ENCODE data around the gene TNNI3K. TPM values are rescaled to one million over a fixed set of nuclear protein-coding genes. Genes with fewer than 3 reads are reported as not detected.

Gene TNNI3K
- total and polyA plus RNA-seq, 4 donors = 0.41 to 1.4 TPM; not detected in 2

GRCh38 chr1:74415935-74416334 is 180.7 kb downstream of the TNNI3K start:
- Histone ChIP-seq H3K4me3 (no peak overlapping the region), H3K9ac (ENCODE audit: insufficient read depth in 1 of 2, low read length in 2 of 2) (no peak overlapping the region)
- TF ChIP-seq, protein P1, sequence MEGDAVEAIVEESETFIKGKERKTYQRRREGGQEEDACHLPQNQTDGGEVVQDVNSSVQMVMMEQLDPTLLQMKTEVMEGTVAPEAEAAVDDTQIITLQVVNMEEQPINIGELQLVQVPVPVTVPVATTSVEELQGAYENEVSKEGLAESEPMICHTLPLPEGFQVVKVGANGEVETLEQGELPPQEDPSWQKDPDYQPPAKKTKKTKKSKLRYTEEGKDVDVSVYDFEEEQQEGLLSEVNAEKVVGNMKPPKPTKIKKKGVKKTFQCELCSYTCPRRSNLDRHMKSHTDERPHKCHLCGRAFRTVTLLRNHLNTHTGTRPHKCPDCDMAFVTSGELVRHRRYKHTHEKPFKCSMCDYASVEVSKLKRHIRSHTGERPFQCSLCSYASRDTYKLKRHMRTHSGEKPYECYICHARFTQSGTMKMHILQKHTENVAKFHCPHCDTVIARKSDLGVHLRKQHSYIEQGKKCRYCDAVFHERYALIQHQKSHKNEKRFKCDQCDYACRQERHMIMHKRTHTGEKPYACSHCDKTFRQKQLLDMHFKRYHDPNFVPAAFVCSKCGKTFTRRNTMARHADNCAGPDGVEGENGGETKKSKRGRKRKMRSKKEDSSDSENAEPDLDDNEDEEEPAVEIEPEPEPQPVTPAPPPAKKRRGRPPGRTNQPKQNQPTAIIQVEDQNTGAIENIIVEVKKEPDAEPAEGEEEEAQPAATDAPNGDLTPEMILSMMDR (IDR thresholded peaks at IDR 0.05; ENCODE audit: control extremely low read depth, extremely low read depth) = no peak

GRCh38 chr1:74419611-74420010 is 184.4 kb downstream of the TNNI3K start:
- H3K36me3 ChIP-seq (ENCODE audit: control insufficient read depth in 4 of 4, insufficient read depth in 4 of 4, low read length in 4 of 4) = no peaks in the 10 kb centered on the region
- no peaks in the 10 kb centered on the region for H3K9me3 ChIP-seq (ENCODE audit: control insufficient read depth in 4 of 4, insufficient read depth in 3 of 4, low read length in 3 of 4)

More at GRCh38 chr1:74415935-74416334, 180.7 kb downstream of the TNNI3K start:
- H3K27ac ChIP-seq (ENCODE audit: low read depth in 1 of 2, low read length in 1 of 2) = peak overlapping the region in 1 of 2 donors; percentile 78
- 82 to 88% methylated on average over 5 of the region's 5 CpGs for WGBS, 2 donors
- no peak for DNase-seq
- no peak for ATAC-seq (ENCODE audit: insufficient read depth, low FRiP score)
- no peaks in the 10 kb centered on the region for H3K36me3 ChIP-seq (ENCODE audit: control insufficient read depth in 4 of 4, insufficient read depth in 4 of 4, low read length in 4 of 4)
- H3K9me3 ChIP-seq (ENCODE audit: control insufficient read depth in 4 of 4, insufficient read depth in 3 of 4, low read length in 3 of 4) = no peaks in the 10 kb centered on the region
- H3K4me1 ChIP-seq (ENCODE audit: control insufficient read depth in 5 of 5, insufficient read depth in 5 of 5, low read length in 5 of 5) = peaks cover 0 to 6% (median 0%) of the 10 kb centered on the region in 5 donors
- H3K27me3 ChIP-seq (ENCODE audit: control insufficient read depth in 3 of 3, insufficient read depth in 3 of 3, low read length in 2 of 3) = no peaks in the 10 kb centered on the region

DNA sequence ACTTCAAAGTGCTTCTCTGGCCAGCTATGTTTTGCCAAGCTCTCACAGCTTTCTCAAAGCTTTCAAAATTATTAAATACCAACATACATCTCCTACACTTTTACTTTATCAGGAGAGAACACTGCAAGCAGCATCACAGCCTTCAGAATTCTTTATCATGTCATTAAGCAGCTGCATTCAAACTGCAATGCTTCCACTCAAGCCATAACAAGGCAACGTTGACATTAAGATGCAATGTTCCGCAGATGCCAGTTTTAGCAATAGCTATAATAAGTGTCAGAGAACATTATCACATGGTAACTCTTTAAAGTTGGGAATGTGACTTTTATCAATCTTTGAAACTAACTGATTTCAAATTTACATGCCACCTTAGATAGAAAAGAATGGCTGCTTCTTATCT is 185.3 kb downstream of the TNNI3K start:
- WGBS, 2 donors = 56 to 66% methylated on average over 2 of the region's 2 CpGs
- Histone ChIP-seq H3K36me3 (ENCODE audit: control insufficient read depth in 4 of 4, insufficient read depth in 4 of 4, low read length in 4 of 4) (no peaks in the 10 kb centered on the region), H3K4me1 (ENCODE audit: control insufficient read depth in 5 of 5, insufficient read depth in 5 of 5, low read length in 5 of 5) (peaks cover 0 to 12% (median 0%) of the 10 kb centered on the region in 5 donors), H3K4me3 (no peak overlapping the region), H3K27me3 (ENCODE audit: control insufficient read depth in 3 of 3, insufficient read depth in 3 of 3, low read length in 2 of 3) (no peaks in the 10 kb centered on the region), H3K9ac (ENCODE audit: insufficient read depth in 1 of 2, low read length in 2 of 2) (no peak overlapping the region), H3K27ac (ENCODE audit: low read depth in 1 of 2, low read length in 1 of 2) (peak overlapping the region in 1 of 2 donors; percentile 53), H3K9me3 (ENCODE audit: control insufficient read depth in 4 of 4, insufficient read depth in 3 of 4, low read length in 3 of 4) (no peaks in the 10 kb centered on the region)
- TF ChIP-seq, protein P1 (IDR thresholded peaks at IDR 0.05; ENCODE audit: control extremely low read depth, extremely low read depth) = no peak
- ATAC-seq (ENCODE audit: insufficient read depth, low FRiP score) = no peak
- DNase-seq = peak in 1 of 3 donors; percentile 34

More at GRCh38 chr1:74419611-74420010, 184.4 kb downstream of the TNNI3K start:
- no peak overlapping the region for H3K27ac ChIP-seq (ENCODE audit: low read depth in 1 of 2, low read length in 1 of 2)
- H3K4me3 ChIP-seq = no peak overlapping the region
- TF ChIP-seq, protein P1 (IDR thresholded peaks at IDR 0.05; ENCODE audit: control extremely low read depth, extremely low read depth) = no peak
- no peak overlapping the region for H3K9ac ChIP-seq (ENCODE audit: insufficient read depth in 1 of 2, low read length in 2 of 2)
- peaks cover 0 to 12% (median 0%) of the 10 kb centered on the region in 5 donors for H3K4me1 ChIP-seq (ENCODE audit: control insufficient read depth in 5 of 5, insufficient read depth in 5 of 5, low read length in 5 of 5)
- H3K27me3 ChIP-seq (ENCODE audit: control insufficient read depth in 3 of 3, insufficient read depth in 3 of 3, low read length in 2 of 3) = no peaks in the 10 kb centered on the region
- ATAC-seq (ENCODE audit: insufficient read depth, low FRiP score) (no peak), DNase-seq (no peak)

Measured in lung (tissue), 12 donors.